Measurements from ENCODE around the gene PPFIA2. TPM values are rescaled to one million over a fixed set of nuclear protein-coding genes. Genes with fewer than 3 reads are reported as not detected.

The PPFIA2 gene
- total RNA-seq, 1 donor from 2014 or later = 2.6 TPM

- no peak for DNase-seq (ENCODE audit: low spot score)
Observed at GRCh38 chr12:81546811-81547210, 212.3 kb downstream of the PPFIA2 start.

GRCh38 chr12:81543621-81544139 lies 215.5 kb downstream of the PPFIA2 start:
- no peak for DNase-seq (ENCODE audit: low spot score)

DNA sequence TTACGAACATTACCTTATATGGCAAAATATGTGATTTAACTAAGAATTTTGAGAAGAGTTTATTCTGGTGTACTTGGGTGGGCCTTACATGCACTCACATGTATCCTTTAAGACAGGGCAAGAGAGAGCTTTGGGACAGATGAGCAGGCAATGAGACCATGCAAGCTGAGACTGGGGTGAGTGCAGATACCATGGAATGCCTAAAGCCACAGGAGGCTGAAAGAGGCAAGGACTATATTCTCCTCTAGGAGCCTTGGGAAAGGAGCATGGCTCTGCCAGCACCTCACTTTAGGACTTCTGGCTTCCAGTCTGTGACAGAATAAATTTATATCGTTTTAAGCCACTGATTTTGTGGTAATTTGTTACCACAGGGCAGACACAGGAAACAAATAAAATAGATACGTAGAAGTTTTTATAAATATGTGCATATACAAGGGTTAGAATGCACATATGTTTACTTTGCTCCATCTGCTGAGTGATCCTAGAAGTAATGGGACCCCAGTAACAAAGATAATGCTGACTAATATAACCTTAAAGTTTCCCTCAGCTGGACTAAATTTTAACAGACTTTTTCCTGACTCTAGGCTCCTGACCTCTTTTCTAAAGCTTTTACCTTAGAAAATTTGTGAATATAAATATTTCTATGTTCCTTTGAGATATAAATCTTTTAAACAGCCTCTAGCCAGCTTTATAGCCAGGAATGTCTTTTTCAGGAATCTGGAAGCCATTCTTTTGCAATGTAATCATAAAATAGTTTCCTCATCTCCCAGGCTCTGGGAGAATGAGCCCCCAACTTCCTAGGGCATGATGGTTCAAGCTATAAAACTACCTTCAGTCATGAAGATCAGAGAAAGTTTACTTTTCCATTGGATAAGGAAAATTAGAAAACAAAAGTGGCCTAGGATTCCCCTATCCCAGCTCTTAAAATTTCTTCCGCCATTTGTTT lies 216.8 kb downstream of the PPFIA2 start:
- no peak for DNase-seq (ENCODE audit: low spot score)

- no peak for DNase-seq (ENCODE audit: low spot score)
Observed at GRCh38 chr12:81541121-81541520, 218.0 kb downstream of the PPFIA2 start.

- no peak for DNase-seq (ENCODE audit: low spot score)
Observed at GRCh38 chr12:81539279-81539678, 219.9 kb downstream of the PPFIA2 start.

DNA sequence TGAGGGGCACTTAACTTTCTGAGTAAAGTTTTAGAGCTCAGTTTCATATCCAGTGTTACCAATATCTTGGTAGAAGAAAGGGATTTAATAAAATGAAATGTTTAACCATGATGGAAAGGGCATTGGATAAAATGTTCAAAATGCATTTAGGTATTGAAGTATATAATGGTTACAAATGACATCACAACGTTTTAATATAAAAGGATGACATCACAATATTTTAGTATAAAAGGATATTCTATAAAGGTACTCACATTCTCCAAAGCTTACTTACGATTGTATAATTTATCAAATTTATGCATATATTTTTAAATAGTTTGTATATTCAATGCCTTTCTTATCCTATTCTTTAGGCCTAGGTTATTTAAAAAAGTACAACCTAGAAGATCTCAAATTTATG lies 226.1 kb downstream of the PPFIA2 start:
- DNase-seq (ENCODE audit: low spot score) = no peak

DNA sequence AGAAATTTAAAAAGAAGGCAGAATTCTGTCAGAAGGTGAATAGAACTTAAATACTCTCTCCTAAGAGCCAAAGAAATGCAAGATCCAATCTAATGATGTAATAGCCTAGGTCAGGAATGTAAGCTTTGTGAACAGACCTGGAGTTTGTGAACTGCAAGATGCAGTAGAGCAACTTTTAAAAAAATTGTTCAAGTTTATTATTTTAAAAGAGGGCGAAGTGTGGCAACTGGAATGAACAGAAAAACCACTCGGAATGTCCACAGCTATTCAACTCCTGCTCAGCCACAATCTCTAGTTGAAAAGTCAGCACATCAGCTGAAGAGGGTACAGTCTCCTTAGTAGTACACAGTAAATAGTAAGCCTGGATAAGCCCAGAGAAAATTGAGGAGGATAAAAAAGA lies 228.8 kb downstream of the PPFIA2 start:
- DNase-seq (ENCODE audit: low spot score) = no peak

DNA sequence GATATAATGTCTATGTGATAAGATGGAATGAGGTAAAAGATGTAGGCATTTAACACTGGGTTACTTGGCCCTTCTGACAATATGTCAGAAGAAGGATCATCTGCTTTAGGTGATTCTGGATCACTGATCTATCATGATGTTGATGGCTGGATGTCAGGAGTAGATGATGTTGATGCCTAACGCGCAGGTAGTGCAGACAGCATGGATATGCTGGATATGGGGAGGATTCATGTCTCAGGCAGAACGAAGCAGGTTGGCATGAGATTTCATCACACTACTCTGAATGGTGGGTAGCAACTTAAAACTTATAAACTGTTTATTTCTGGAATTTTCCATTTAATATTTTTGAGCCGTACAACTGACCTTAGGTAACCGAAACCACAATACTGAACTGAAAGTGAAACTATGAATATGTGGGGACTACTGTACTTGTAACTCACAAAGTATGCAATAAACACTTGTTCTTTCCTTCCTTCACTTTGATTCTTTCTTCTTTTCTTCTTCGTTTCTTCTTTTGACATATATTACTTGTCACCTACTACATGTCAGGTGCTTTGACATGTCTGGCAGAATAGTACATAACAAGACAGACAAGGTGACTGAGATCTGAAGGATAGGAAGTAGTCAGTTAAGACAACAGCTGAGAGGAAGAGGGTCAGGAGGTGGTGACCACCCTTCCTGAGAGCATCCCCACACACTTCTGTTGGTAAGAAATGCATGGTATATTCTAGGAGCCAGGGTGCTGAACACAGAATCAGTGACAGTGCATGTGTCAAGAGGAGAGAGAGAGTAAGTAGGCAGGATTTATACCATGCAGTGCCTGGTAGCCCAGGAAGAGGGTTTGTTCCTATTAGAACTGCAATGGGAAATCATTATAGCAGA lies 238.8 kb downstream of the PPFIA2 start:
- DNase-seq (ENCODE audit: low spot score) = no peak

DNA sequence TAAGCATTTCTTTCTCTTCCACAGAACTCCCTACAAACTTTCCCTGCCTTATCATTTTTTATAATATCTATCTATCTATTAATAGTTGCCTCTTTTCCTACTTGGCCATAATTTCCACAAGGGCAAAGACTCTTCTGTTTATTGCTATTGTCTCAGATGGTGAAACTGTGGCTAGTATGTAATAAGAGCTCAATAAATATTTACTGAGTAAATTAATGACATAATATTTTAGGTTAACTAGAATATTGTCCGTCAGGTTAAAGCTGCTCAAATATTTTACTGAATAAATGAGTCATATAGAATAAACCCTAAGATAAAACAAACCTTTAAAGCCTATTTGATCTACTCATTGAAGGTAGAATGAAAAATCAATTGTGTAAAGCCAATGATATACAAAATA lies 240.5 kb downstream of the PPFIA2 start:
- no peak for DNase-seq (ENCODE audit: low spot score)

DNA sequence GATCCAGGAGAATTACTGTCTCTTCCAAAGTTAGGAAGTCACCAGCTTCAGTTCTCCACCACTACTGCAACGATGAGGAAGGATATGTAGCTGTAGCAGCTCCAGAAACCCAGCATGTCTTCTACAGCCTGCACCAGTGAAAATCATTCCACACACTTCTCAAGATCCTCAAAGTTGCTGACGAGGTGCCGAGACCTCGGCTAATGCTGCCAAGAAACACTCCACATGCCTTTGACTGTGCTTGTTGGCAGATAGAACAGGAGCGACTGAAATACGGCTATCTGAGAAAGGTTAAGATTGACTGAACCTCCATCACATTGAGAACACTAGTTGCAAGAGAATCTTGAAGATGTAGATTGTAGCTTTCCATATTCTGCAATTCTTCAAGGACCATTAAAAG lies 241.9 kb downstream of the PPFIA2 start:
- no peak for DNase-seq (ENCODE audit: low spot score)

- peak; percentile 10 for DNase-seq (ENCODE audit: low spot score)
Observed at GRCh38 chr12:81502912-81503695, 256.0 kb downstream of the PPFIA2 start.

DNA sequence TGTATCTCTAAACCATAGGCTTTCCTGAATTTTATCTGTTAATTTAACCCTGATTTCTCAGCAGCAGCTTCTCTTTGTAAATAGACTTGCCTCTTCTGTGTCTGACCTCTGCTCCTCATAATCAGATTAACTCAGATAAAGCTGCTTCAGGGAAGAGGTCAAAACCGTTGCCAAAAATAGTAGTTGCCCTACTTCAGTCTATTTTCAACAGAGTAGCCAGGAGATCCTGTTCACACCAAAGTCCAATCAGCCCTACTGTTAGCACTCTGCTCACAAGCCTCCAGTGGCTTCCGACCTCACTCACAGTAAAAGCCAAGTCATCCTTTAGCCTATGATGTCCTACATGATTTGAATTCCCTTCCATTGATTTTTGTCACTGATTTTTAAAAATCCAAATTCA lies 258.4 kb downstream of the PPFIA2 start:
- DNase-seq (ENCODE audit: low spot score) = no peak

GRCh38 chr12:81499809-81500208 lies 259.3 kb downstream of the PPFIA2 start:
- no peak for DNase-seq (ENCODE audit: low spot score)

GRCh38 chr12:81492131-81492720 lies 266.9 kb downstream of the PPFIA2 start:
- DNase-seq (ENCODE audit: low spot score) = no peak

GRCh38 chr12:81472934-81473333 lies 286.2 kb downstream of the PPFIA2 start:
- DNase-seq (ENCODE audit: low spot score) = no peak

- DNase-seq (ENCODE audit: low spot score) = no peak
Observed at GRCh38 chr12:81470923-81471322, 288.2 kb downstream of the PPFIA2 start.

- no peak for DNase-seq (ENCODE audit: low spot score)
Observed at GRCh38 chr12:81468206-81468605, 290.9 kb downstream of the PPFIA2 start.

DNA sequence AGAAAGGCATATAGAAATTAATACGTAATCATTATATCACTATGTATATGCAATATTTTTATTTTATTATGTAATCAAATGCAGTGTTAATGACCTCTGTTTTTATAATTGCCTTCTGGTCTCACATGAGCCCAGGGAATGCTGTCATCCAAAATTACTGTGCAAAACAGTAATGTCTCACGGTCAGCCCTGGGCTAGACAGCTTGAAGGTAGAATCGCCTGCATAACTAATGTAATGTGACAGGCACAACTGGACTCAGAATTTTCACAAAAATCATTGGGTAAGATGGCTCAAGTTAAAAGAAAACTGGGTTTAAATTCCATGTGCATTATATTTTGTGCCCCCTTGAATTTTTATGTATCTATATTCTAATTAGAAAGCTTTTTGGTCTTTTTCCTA lies 293.3 kb downstream of the PPFIA2 start:
- no peak for DNase-seq (ENCODE audit: low spot score)

DNA sequence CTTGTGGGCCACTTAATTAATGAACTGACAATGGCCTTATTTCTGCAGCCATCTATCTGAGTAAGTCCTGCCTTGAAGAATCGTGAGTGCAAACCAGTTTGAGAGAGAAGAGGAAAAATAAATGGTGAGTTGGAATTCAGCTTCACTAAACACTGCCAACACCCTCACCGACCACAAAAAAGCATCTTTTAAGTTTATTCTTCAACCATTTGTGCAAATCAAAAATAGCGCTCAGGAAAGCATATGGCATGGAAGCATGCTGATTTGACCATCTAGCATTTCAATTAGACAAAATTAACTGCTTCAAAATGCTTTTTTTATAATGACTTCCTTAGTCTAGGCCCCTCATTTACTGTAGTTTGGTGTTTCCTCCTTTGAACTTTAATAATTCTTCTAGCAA lies 294.0 kb downstream of the PPFIA2 start:
- no peak for DNase-seq (ENCODE audit: low spot score)

- DNase-seq (ENCODE audit: low spot score) = no peak
Observed at GRCh38 chr12:81461163-81461562, 298.0 kb downstream of the PPFIA2 start.
